Urinary bladder (tissue), 4 donors: ENCODE measurements around the gene SGPL1. TPM values are rescaled to one million over a fixed set of nuclear protein-coding genes. Genes with fewer than 3 reads are reported as not detected.

Experiments used
- DNase-seq: peaks from one replicate; pipeline ENCODE4 v3.0.0-alpha.2; 2015; ENCODE audit errors: extremely low spot score
- H3K27ac ChIP-seq: one replicate; pipeline ENCODE4 v1.5.1; 2013; ENCODE audit warnings: low read depth, mild to moderate bottlenecking, moderate library complexity
- H3K36me3 ChIP-seq: one replicate; pipeline ENCODE4 v1.6.1; 2013; ENCODE audit warnings: mild to moderate bottlenecking, moderate library complexity; ENCODE audit not compliant: insufficient read depth
- H3K4me1 ChIP-seq: one replicate; pipeline ENCODE4 v1.6.1; 2013; ENCODE audit warnings: mild to moderate bottlenecking, moderate library complexity; ENCODE audit not compliant: insufficient read depth
- H3K4me3 ChIP-seq: one replicate; pipeline ENCODE4 v1.5.1; 2013; ENCODE audit warnings: low read depth, low read length
- WGBS: extraction: QIAGEN DNeasy Blood & Tissue Kit; methylation state at CpG from one replicate; pipeline ENCODE4 v1.1.7; 2013; 5-methylcytosine and 5-hydroxymethylcytosine counted together
- polyA plus RNA-seq: library from polyadenylated mRNA; stranded (reverse); fragments of 200-250 nt; gene quantifications from one replicate; pipeline ENCODE4 v1.2.3, GENCODE V29; 2013
- total RNA-seq: library from RNA; depleted of rRNA; stranded (reverse); fragments of >200 nt; gene quantifications from one replicate; pipeline ENCODE4 v1.2.3, GENCODE V29; 2014
- donor health status: healthy with polysubstance abuse.
- donor health status: healthy.

SGPL1 gene
- total and polyA plus RNA-seq, 2 donors: 14.6 to 61.3 TPM

DNA sequence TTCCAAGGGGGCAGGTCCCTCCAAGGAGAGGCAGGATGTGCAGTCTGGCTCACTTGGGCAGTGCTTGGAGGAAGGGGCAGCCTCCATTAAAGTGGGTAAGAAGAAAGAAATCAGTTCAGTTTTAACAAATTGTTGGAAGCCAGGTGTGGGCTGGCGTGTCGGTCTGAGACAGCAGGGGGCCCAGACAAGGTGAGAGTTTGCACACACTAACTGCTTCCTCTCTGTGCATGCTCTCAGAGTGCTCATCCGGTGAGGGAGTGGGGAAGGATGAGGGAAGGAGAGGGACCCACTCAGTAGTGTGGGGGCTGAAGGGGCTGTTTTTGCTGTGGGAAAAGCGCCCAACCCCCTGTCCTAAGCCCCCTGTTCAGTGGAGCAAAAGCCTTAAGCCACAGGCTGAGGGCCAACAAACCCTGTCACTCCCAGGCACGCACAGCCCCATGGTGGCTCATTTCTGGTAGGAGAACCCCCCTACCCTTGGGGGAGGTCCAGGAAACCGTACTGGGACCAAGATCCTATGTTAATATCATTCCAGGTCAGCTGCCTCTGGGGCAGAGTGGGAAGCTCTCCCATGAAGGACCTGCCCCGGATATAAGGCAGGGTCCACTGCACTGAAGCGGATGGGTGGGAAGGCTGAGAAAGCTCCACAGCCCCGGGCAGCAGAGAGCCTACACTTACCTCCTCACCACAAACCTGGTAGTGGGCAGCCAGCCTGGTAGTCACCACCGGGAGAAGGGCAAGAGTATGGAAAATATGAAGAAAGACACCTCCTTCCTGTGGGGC lies 77.7 kb downstream of the SGPL1 start:
- 86% methylated on average over 10 of the region's 10 CpGs for WGBS

DNA sequence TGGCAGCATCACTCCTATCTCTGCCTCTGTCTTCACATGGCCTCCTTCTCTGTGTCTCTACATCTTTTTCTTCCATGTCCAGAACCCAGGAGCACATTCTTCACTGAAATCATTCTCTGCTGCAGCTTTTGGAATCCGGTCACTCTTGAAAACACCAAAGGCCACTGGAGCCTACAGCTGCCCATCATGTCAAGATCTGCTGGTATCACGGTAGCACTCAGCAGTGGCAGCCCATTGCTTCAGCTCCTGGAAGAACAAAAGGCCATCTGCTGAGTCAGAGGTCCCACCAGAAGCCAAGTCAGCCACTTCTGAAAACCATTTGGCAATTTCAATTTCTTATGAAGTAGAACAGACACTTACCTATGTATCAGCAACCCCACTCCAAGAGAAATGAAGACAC lies 78.7 kb downstream of the SGPL1 start:
- H3K27ac ChIP-seq: no peak overlapping the region
- H3K4me3 ChIP-seq: no peak overlapping the region
- H3K36me3 ChIP-seq: no peaks in the 10 kb centered on the region
- DNase-seq: no peak
- WGBS: 98% methylated on average over 2 of the region's 2 CpGs
- no peaks in the 10 kb centered on the region for H3K4me1 ChIP-seq

More for the DNA sequence above, 77.7 kb downstream of the SGPL1 start:
- no peak overlapping the region for H3K27ac ChIP-seq
- no peak overlapping the region for H3K4me3 ChIP-seq
- no peaks in the 10 kb centered on the region for H3K4me1 ChIP-seq
- H3K36me3 ChIP-seq: no peaks in the 10 kb centered on the region
- no peak for DNase-seq

DNA sequence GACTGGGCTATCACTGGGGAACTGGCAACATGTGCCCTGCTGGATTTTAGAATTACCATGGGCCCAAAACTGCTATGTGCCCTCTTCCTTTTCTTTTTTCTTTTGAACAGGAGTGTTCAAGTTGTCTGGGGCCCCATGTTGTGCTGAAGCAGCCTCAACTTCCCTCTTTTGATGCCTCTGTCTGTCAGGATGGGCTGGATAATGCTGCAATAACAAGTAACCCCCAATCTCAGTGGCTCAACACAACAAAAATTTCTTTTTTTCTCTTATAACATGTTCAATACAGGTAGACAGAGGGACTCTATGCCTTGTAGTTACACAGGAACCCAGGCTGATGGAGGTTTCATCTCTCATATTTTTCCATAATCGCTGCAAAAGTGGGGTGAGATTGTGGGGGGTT lies 80.8 kb downstream of the SGPL1 start:
- WGBS: 94% methylated on average over 1 of the region's 1 CpG
- no peak overlapping the region for H3K4me3 ChIP-seq
- no peaks in the 10 kb centered on the region for H3K36me3 ChIP-seq
- H3K27ac ChIP-seq: no peak overlapping the region
- H3K4me1 ChIP-seq: no peaks in the 10 kb centered on the region
- no peak for DNase-seq

DNA sequence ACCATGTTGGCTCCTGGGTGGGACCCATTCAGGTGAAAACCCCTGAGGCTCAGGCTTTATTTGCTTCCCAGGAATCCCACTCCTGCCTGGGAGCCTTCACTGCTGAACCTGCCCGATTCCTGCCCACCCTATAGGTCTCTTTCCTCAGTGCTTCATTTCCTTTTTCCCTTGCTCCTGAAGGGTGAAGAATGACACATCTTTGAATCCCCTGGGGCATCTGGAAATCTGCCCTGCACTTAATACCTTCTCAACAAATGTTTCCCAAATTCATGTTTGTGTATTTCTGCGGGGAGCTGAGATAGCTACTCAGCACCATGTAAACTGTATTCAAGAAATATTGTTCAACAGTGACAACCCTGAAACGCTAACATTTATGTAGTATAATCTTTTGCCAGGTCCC lies 82.9 kb downstream of the SGPL1 start:
- WGBS: 75% methylated on average over 3 of the region's 3 CpGs
- Histone ChIP-seq H3K36me3 (no peaks in the 10 kb centered on the region), H3K27ac (no peak overlapping the region), H3K4me1 (no peaks in the 10 kb centered on the region), H3K4me3 (no peak overlapping the region)
- DNase-seq: no peak

DNA sequence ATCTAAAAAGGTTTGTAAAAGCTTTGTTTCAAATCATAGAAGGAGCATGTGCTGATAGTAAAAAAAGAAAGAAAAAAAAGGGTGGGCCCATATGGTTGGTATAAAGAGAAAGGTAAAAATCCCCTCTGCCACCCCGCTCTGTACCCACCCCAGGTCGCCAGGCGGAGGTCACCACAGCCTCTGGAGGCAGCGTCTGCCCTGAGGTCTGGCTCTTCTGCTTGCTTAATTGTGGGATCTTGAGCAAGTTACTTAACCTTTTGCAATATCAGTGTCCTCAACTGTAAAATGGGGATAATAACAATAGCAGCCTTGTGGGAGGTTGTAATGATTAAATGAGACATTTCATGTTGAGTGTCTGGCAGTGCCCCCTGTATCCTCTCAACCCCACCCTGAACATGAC lies 83.3 kb downstream of the SGPL1 start:
- H3K27ac ChIP-seq: no peak overlapping the region
- 90% methylated on average over 4 of the region's 4 CpGs for WGBS
- no peak overlapping the region for H3K4me3 ChIP-seq
- DNase-seq: no peak
- no peaks in the 10 kb centered on the region for H3K36me3 ChIP-seq
- H3K4me1 ChIP-seq: no peaks in the 10 kb centered on the region

DNA sequence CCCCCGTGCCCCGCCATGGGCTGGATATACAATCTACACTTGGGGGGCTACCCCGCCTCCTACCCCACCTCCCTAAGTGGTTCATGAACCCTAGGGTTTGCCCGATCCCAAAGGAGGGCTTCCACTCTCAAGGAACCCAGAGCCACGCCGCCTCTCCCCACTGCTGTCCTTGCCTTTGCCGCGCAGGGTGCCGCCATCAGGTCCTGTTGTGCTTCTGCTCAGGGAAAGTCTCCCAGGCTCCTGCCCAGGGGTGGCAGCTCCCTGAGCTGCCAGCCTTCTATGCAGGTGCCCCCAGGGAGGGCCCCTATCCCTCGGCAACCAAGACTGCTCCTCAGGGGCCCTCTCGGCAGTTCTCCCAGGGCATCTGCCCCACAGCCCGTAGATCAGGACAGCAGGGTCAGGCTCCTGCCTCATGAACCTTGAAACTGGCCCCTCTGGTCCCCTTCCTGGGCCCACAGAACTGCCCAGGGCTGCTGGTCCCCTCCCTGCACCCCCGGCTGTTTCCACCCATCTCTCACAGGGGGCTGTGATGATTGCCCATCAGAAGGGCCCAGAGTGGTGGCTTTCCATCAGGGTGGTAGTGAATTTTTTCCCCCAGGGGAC lies 85.6 kb downstream of the SGPL1 start:
- DNase-seq: no peak
- H3K4me1 ChIP-seq: no peaks in the 10 kb centered on the region
- no peaks in the 10 kb centered on the region for H3K36me3 ChIP-seq
- H3K27ac ChIP-seq: no peak overlapping the region
- WGBS: 89% methylated on average over 13 of the region's 13 CpGs
- H3K4me3 ChIP-seq: no peak overlapping the region

DNA sequence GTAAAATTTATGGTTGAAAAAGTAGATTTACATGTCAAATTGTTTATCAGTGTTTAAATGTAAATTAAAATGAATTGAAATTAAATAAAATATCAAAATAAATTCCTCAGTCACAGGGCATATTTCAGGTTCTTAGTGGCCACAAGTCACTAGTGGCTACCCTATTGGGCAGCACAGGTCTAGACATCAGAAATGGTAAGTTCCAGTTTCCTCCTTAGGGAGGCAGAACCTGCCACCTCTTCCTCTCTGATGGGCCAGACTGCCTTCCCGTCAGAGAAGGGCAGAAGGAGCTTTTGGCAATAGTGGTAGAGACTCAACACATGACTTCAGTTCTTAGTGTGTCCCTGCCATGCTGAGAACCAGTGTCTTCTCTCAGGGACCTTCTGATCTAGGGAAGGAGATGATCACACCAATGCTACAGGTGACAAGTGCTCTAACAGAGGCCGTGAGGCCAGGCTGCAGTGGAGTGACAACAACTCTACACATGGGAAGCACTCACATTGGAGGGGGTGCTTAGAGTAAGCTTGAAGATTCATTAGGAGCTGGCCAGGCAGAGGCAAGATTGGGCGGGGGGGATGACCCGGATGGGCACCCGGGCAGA lies 87.0 kb downstream of the SGPL1 start:
- H3K4me1 ChIP-seq: no peaks in the 10 kb centered on the region
- DNase-seq: no peak
- no peak overlapping the region for H3K4me3 ChIP-seq
- 76% methylated on average over 5 of the region's 5 CpGs for WGBS
- H3K27ac ChIP-seq: no peak overlapping the region
- no peaks in the 10 kb centered on the region for H3K36me3 ChIP-seq

DNA sequence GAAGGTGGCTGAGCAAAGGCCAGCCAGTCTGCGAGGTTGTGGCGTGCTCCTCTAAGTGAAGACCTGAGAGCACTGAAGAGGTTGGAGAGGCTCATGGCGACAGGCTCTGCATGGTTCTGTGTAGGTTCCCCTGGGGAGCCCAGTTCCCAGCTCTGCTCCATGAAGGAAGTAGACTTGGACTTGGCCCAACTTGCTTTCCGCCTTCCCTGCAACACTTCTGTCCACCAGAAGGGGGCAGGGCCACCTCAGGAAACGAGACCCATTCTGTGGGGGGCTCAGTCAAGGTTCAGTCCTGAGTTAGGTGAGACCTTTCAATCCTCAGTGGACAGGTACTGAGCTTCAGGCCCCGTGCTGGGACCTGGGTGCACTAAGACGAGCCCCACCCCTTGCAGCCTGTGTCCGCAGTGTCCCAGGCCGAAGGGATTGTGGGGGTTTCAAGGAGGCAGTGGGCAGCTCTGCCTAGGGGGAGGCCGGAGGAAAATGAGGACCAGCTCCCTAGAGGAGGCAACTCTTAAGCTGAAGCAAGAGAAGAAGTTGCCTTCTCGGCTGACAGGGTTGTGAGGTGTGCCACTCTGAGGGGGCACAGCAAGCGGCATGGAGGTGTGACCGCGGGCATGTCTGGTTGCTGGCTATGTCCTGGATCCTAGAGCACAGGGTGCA lies 87.6 kb downstream of the SGPL1 start:
- H3K27ac ChIP-seq: no peak overlapping the region
- H3K4me1 ChIP-seq: no peaks in the 10 kb centered on the region
- H3K4me3 ChIP-seq: no peak overlapping the region
- no peak for DNase-seq
- 62% methylated on average over 14 of the region's 14 CpGs for WGBS
- no peaks in the 10 kb centered on the region for H3K36me3 ChIP-seq

DNA sequence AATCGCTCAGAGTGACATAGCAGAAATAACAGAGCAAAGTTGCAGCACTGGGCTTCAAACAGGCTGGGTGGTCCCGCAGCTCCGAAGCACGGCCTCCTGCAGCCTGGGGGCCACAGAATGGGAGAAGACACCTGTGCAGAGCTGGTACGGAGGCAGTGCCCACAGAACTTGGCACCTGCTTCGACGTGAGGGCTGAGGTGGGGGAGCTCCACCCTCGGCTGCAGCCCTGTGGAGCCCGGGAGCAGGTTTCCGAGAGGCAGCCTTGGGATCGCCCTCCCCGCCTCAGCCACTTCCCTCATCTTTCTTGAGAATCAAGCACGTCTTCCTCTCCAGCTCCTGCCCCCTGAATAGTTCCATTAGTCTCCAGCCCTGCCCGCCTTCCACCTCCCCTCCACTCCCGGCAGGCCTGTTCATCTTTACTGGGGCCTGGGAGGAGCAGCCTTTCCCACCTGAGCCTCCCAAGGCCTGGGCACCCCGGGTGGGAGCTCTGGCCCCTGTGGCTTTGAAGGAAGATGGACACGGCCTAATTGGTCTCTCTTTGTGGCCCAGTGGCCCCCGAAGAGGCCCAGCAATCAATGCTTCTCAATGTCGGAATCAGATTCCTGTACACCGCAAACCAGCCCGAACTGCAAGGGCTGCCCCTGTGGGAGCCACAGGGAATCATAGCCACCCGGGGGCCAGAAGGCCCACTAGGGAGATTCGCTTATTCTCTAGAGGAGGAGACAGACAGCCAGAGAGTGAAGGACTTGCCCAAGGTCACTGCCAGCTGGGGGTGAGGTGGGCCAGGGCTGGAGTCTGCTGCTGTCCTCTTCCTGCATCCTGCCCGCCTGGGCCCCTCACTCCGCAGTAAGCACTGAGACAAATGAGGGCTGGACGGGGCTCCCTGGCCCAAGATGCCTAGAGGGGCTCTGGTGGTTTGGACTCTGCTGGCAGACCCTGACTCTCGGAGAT lies 89.6 kb downstream of the SGPL1 start:
- H3K27ac ChIP-seq: no peak overlapping the region
- H3K4me3 ChIP-seq: no peak overlapping the region
- 89% methylated on average over 27 of the region's 27 CpGs for WGBS
- DNase-seq: no peak
- H3K4me1 ChIP-seq: no peaks in the 10 kb centered on the region
- H3K36me3 ChIP-seq: no peaks in the 10 kb centered on the region

DNA sequence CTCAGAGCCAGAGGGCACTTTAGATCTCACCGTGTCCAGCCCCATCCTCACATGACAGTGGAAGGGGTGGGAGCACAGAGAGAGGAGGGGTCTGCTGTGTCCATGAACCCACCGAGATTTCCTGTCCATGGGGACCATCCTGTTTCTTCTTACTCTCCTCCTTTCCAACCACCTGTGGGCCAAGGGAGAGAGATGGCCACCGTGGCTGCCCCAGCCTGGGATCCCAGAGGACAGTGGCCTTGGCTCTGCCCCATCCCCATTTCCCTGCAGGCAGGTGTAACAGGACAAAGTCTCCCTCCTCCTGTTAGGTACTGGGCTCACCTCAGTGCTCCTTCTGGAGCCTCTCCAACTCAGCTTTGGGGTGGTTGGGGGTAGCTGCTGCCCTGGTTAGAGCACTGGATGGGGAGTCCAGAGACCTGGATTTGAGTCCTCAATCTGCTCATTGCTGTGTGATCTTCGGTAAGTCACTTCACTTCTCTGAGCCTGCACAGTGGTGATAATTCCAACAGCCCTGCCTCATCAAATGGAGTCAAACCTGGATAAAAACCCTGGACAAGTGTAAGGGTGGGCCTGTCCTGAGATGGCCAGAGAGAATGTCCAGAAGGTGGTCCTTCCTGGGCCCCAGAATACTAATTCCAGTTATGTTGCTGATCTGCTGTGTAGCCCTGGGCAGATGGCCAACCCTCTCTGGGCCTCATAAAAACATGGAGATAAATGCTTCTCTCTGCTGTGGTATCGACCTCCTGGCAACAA lies 90.5 kb downstream of the SGPL1 start:
- Histone ChIP-seq H3K36me3 (no peaks in the 10 kb centered on the region), H3K4me3 (no peak overlapping the region), H3K4me1 (no peaks in the 10 kb centered on the region), H3K27ac (no peak overlapping the region)
- no peak for DNase-seq
- 76% methylated on average over 5 of the region's 5 CpGs for WGBS

DNA sequence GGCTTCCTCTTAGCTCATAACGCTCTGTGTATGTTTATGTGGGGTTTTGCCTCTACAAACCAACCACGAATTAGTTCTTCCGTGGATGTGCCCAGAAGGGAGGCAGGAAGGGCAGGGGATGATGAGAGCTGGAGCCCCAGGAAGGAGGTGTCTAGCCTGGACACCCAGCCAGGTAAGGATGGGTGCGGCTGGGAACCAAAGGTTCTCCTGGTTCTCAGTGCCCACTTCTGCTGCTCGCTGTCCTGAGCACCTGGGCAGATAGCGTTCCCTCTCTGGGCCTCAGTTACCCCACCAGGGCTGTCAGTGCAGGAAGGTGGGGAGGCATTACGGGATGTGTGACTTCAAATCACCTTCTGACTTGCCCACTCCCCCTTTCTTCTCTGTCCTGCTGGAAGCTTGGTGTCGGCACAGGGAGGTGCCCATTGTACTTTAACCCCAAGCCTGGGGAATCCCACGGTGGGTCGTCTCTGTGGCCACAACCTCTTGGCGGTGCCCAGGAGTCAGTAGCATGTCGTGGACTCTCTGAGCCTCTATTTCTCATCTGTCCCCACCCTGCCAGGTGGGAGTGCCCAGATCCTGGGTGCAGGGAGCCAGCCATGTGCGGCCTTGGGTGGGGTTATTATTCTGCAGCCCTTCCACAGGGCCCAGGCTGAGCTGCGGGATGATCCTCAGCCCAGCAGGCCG lies 91.3 kb downstream of the SGPL1 start:
- no peak overlapping the region for H3K4me3 ChIP-seq
- 74% methylated on average over 15 of the region's 15 CpGs for WGBS
- H3K4me1 ChIP-seq: no peaks in the 10 kb centered on the region
- no peak overlapping the region for H3K27ac ChIP-seq
- no peaks in the 10 kb centered on the region for H3K36me3 ChIP-seq
- DNase-seq: no peak
